Fibroblast of the aortic adventitia (primary cell): Measurements from ENCODE around the gene CD226. TPM values are rescaled to one million over a fixed set of nuclear protein-coding genes. Genes with fewer than 3 reads are reported as not detected.
"Not testable (repeated sequence)": the region's sequence is repeated elsewhere in the genome, so short reads cannot be mapped to it uniquely, and the experiment has no call there.

Experiments
- DNase-seq: peaks from one replicate; pipeline ENCODE4 v3.0.0-alpha.2; 2010; ENCODE audit warnings: low read depth
- H3K4me3 ChIP-seq: 2 replicates; pipeline ENCODE4 v1.5.1; 2011; ENCODE audit warnings: low read depth, mild to moderate bottlenecking, control low read depth, low read length, moderate library complexity
- total RNA-seq: library from RNA; depleted of rRNA; stranded (reverse); fragments of >200 nt; gene quantifications from 2 replicates; pipeline ENCODE4 v1.2.3, GENCODE V29; 2012; ENCODE audit warnings: low replicate concordance
- TF ChIP-seq, protein P1 (sequence below): IDR thresholded peaks from 2 replicates; pipeline ENCODE4 v1.5.1; 2011; ENCODE audit warnings: mild to moderate bottlenecking, low read length, control low read depth, inconsistent platforms; ENCODE audit not compliant: insufficient read depth

Gene CD226
- total RNA-seq, 1 donor = 0.99 TPM

DNA sequence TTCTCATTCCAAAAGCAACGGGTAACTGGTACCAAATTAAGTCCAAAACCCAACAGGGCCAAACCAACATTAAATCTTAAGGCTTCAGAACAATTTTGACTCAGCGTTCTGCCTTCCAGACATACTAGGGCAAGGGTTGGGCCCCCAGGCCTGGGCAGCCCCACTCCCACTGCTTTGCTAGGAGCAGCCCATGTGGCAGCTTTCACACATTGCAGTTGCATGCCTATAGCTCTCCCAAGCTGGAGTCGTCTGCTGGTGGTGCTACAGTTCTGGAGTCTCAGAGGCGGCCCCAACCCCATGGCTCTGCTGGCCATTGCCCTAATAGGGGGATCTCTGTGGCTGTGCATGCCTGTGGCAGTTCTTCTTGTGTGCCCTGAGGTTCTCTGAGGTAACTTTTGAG, 37.6 kb upstream of the CD226 start:
- TF ChIP-seq, protein P1, sequence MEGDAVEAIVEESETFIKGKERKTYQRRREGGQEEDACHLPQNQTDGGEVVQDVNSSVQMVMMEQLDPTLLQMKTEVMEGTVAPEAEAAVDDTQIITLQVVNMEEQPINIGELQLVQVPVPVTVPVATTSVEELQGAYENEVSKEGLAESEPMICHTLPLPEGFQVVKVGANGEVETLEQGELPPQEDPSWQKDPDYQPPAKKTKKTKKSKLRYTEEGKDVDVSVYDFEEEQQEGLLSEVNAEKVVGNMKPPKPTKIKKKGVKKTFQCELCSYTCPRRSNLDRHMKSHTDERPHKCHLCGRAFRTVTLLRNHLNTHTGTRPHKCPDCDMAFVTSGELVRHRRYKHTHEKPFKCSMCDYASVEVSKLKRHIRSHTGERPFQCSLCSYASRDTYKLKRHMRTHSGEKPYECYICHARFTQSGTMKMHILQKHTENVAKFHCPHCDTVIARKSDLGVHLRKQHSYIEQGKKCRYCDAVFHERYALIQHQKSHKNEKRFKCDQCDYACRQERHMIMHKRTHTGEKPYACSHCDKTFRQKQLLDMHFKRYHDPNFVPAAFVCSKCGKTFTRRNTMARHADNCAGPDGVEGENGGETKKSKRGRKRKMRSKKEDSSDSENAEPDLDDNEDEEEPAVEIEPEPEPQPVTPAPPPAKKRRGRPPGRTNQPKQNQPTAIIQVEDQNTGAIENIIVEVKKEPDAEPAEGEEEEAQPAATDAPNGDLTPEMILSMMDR = no peak
- no peak overlapping the region for H3K4me3 ChIP-seq
- DNase-seq = no peak

DNA sequence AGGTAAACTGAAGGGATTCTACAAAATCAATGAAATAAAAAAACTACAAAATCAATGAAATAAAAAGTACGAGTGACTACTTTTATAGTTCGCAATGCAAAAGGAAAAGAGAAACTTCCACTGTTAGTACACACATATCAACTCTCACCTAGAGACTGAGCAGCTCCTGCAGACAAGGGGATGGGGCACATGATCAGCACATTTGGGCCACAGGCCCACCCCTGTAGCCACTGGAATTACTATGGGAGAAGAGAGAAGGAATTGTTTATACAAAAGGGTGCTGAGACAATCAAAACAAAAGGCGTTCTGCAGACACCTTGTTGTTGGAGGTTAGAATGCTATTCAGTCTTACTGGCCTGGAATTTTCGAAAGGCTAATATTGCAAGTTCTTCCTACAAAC, 34.7 kb upstream of the CD226 start:
- no peak overlapping the region for H3K4me3 ChIP-seq
- TF ChIP-seq, protein P1 = no peak
- DNase-seq = no peak

DNA sequence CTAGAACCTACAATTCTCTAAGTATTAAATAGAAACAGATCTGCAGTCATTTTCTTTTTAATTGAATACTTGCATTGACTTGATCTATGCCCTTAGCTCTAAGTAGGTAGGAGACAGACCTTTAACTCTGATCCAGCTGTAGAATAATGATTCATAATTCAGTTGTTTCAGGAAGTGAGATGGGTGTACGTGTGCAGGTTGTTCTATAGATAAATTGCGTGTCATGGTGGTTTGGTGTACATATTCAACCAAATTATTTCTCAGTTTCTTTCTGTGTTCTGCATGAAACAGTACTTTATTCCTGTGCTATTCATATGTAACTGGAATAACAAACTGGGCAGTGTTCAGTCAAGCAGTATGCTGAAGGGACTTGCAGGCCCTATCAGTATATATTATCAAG, 34.3 kb upstream of the CD226 start:
- TF ChIP-seq, protein P1 = no peak
- no peak overlapping the region for H3K4me3 ChIP-seq
- no peak for DNase-seq

DNA sequence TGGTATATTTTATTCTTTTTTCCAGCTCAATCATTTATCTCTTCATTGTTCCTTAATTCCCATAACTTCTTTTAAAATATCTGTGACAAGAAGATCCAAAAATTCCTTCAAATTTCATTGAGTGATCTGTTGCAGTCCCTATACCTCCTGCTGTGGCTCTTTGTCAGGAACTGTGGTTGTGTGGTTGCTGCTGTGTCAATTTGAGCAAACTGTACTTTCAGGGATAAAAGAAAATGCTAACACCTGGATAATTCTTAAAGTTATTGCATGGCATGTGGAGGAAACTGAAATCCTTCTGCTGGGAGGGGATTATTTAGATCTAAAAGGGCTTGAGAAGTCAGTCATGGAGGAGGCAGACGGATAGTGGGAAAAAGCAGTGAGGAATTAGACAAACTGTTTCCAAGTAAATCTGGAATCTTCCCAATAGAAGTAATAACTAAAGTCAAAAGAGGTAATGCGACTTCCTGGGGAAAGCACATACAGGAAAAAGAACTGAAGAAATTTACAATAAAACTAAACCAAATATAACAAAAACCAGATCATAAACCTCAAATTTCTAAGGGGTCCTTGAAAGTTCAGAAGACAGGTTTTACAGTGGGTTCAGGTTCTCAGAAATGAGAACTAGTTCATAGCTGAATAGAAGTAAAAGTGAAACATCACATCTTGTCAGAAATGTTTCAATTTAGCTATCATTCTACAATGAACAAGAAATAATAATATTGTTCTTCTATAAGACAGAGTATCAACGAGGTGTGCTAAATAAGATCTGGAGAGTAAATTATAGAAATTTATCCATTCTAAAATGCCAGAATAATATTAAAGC, 33.5 kb upstream of the CD226 start:
- DNase-seq = no peak
- TF ChIP-seq, protein P1 = no peak
- no peak overlapping the region for H3K4me3 ChIP-seq

DNA sequence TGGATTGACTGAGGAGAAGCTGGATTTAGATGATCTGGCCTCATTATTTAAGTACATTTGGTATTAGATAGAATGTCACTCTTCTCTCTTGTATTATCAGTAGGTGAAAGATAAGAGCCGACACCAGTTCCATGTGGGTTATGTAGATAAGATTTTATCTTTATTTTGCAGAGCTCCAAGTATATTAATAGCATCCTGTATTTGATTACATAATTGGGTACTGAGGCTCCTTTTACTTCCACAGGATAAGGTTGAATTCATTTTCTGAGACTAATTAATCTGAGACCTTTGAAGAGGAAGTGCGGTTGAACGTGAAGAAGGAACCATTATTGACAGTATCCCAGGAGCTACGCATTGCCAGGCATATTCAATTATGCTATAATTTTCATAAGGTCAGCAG, 32.8 kb upstream of the CD226 start:
- no peak overlapping the region for H3K4me3 ChIP-seq
- TF ChIP-seq, protein P1 = no peak
- no peak for DNase-seq

DNA sequence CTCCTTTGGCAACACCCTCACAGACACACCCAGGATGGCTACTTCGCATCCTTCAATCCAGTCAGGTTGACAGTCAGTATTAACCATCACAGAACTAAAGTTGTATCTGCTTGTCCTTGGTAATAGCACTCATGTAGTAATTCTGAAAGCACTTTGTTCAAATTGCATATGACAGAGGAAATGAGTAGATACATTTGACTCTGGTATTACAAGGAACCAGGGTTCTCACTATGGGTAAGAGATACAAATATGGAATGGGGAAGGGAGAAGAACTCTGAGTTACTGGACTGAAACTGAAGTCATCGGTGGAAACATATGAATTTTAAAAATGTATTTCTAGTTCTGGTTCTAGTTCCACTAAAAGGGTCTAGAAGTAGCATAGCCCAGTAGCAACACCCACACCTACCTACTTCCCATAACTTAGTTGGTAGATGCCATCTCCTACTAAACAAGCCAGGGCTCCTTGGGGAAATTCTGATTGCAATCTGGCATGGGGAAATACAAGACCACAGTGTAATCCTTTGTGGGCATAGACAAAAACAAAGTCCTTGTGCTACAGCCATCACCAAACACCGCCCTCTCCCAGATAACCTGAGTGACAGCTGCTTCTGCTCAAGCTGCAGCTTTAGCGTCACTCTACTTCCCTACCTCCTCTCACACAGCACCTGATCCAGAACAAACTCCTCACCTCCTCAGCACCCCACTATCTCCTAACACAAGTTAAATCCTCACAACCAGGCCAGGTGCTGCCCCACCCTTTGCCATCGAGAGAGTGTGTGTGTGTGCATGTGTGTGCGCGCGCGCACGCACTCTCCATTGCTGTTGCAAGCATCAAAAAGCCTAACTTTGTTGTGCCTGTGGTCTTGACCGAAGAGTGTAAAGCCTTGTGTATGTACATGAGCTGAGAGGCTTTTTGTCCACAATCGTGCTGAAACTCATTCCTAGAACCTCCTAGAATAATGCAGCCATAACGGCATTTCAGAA, 31.4 kb upstream of the CD226 start:
- DNase-seq = no peak
- no peak overlapping the region for H3K4me3 ChIP-seq
- TF ChIP-seq, protein P1 = no peak

DNA sequence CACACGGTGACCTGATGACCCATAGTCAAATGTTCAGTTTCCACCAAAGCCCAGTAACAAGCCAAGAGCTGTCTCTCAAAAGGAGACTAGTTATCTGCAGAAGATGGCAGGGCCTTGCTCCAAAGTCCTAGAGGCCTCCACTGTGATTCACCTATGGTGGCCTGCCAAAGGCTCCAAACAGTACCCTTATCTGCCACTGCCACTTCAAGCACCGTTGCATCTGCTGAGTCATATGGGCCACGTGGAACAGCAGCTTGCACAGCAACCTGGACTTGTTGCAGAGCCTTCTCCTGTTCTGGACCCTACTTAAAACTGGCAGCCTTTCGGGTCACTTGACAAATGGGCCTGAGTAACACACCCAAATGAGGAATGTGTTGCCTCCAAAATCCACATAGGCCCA, 27.6 kb upstream of the CD226 start:
- not testable (repeated sequence) for DNase-seq

More for the DNA sequence above, 27.6 kb upstream of the CD226 start:
- H3K4me3 ChIP-seq = not testable (repeated sequence)
